HG03354 (cell line): Measurements from ENCODE around the gene TRIM38.

ENCODE experiments used
- ATAC-seq: cut with Tn5 transposase; IDR thresholded peaks from one replicate; pipeline ENCODE4 v1.9.1; 2021; ENCODE audit warnings: mild to moderate bottlenecking; ENCODE audit not compliant: unreplicated experiment, poor library complexity, severe bottlenecking

Gene TRIM38

DNA sequence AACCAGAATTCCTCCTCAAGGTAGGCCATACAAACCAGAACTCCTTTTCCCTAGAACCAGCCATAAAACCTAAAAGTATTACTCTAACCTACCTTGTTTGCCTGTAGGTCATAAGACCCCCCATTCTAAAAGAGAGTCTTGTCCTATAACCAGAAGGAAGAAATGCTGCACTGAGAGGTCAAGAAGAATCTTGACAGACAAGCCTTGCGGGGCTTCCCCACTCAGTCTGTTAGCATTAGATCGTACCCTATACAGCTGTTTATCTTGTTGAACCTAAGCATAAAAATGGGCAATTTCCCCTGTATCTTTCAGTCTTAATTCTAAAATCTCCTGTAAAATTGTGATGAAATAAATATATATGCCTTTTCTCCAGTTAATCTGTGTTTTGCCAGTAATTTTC, 72.3 kb downstream of the TRIM38 start:
- ATAC-seq = no peak
